ENCODE data around the gene RPH3AL. TPM values are rescaled to one million over a fixed set of nuclear protein-coding genes. Genes with fewer than 3 reads are reported as not detected.
A peak's percentile ranks its signal among the peaks of the same experiment; 100 is the strongest.
"Not testable (repeated sequence)": the region's sequence is repeated elsewhere in the genome, so short reads cannot be mapped to it uniquely, and the experiment has no call there.

RPH3AL gene
- total and polyA plus RNA-seq, 9 donors = 5.8 to 43.8 (median 21.0) TPM

DNA sequence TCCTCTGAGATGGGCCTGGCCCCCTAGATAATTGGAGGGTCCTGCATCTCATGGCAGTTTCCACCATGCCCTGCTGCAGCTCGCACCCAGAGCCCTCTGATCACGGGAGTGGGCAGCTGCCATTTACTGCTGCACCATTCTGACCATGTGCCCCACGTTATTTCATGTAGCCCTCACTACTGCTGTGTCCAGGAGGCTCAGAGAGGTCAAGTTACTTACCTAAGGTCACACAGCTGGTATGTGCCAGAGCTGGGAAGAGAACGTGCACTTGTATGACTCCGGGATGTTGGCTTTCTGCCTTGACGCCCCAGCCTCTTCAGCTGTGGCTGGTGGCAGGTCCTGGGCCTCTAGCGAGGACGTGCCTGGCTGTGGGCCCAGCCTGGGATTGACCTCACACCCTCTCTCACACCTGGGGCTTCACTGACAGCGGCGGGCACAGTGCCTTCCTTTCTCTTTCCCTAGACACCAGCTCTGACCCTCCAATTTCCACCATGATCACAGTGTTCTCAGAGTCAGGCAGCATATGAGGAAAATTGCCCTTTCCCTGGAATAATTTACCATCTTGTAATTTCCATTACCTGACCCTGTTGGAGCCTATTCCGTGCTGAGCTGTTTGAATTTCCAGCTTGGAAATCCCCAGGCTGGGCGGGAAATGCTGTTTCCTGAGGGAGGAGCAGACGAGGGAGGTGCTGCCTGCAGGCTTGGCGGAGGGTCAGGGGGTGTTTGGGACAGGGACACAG, 152.6 kb downstream of the RPH3AL start:
- H3K36me3 ChIP-seq = no peaks in the 10 kb centered on the region

DNA sequence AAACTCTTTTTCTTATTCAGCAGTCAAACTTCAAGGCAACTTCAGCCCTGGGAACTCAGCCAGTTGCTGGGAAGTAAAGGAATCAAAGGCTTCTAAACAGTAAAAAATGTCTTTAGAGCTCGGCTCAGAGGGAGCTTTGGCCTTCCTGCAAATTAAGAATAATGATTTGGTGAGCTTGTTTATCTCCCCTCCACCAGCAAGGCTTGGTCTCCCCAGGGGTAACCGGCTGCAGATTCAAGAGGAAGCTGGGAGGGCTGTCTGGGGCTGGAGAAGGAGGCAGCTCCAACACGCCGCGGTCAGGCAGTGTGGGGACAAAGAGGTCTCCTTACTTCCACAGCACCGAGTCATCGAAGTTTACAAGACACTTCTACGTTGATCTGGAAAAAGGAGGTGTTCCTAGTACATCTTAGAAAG, 153.4 kb downstream of the RPH3AL start:
- TF ChIP-seq, protein P1, sequence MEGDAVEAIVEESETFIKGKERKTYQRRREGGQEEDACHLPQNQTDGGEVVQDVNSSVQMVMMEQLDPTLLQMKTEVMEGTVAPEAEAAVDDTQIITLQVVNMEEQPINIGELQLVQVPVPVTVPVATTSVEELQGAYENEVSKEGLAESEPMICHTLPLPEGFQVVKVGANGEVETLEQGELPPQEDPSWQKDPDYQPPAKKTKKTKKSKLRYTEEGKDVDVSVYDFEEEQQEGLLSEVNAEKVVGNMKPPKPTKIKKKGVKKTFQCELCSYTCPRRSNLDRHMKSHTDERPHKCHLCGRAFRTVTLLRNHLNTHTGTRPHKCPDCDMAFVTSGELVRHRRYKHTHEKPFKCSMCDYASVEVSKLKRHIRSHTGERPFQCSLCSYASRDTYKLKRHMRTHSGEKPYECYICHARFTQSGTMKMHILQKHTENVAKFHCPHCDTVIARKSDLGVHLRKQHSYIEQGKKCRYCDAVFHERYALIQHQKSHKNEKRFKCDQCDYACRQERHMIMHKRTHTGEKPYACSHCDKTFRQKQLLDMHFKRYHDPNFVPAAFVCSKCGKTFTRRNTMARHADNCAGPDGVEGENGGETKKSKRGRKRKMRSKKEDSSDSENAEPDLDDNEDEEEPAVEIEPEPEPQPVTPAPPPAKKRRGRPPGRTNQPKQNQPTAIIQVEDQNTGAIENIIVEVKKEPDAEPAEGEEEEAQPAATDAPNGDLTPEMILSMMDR (IDR thresholded peaks at IDR 0.05) = no peak
- TF ChIP-seq EP300 (IDR thresholded peaks at IDR 0.05) (no peak), POLR2A (IDR thresholded peaks at IDR 0.05) (no peak)
- Histone ChIP-seq H3K36me3 (no peaks in the 10 kb centered on the region), H3K4me1 (ENCODE audit: insufficient read depth) (peaks cover 1% of the 10 kb centered on the region), H3K27me3 (no peaks in the 10 kb centered on the region), H3K9me3 (no peaks in the 10 kb centered on the region), H3K4me3 (no peak overlapping the region), H3K27ac (no peak overlapping the region)
- WGBS, 3 donors = 1 to 3% (median 2%) methylated on average over 8 of the region's 8 CpGs
- peak in 1 of 5 donors; percentile 42 for DNase-seq
- intact Hi-C loops (cut with DNase I) = no loop called here

More for the DNA sequence above, 152.6 kb downstream of the RPH3AL start:
- intact Hi-C loops (cut with DNase I) = no loop called here
- Histone ChIP-seq H3K27me3 (no peaks in the 10 kb centered on the region), H3K4me1 (ENCODE audit: insufficient read depth) (peaks cover 1% of the 10 kb centered on the region), H3K27ac (no peak overlapping the region), H3K4me3 (no peak overlapping the region), H3K9me3 (no peaks in the 10 kb centered on the region)
- no peak for TF ChIP-seq EP300 (IDR thresholded peaks at IDR 0.05)
- no peak for TF ChIP-seq POLR2A (IDR thresholded peaks at IDR 0.05)
- TF ChIP-seq, protein P1 (IDR thresholded peaks at IDR 0.05) = no peak
- 24 to 34% (median 31%) methylated on average over 14 of the region's 14 CpGs for WGBS, 3 donors
- DNase-seq = peak in 2 of 5 donors; percentile 49 to 58

DNA sequence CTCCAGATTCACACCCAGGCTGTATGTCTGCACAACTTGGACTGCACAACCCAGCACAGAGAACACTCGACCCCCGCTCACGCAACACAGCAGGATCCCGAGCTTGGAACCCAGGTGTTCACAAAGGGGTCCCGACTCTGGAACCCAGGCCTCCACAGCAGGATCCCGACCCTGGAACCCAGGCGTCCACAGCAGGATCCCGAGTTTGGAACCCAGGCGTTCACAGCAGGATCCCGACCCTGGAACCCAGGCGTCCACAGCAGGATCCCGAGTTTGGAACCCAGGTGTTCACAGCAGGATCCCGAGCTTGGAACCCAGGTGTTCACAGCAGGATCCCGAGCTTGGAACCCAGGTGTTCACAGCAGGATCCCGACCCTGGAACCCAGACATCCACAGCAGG, 154.4 kb downstream of the RPH3AL start:
- WGBS, 3 donors = 88 to 92% (median 89%) methylated on average over 15 of the region's 15 CpGs
- H3K27ac ChIP-seq; intact Hi-C loops (cut with DNase I); H3K27me3 ChIP-seq; H3K9me3 ChIP-seq; H3K4me3 ChIP-seq; DNase-seq; H3K4me1 ChIP-seq (ENCODE audit: insufficient read depth); H3K36me3 ChIP-seq: not testable (repeated sequence)

DNA sequence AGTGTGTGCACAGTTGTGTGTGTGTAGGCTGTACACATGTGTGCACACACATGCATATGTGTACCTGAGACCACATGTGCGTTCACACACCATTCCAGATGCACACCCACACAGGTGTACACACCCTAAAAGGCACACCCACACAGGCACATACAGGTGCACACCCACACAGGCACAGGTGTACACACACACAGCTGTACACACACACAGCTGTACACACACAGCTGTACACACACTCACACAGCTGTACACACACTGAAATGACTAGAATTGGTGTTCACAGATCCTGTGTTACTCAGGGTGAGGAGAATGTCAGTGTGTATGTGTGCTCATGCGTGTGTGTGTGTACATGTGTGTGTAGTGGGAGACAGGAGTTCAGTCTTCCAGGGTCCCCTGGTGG, 155.3 kb downstream of the RPH3AL start:
- intact Hi-C loops (cut with DNase I) = no loop called here
- Histone ChIP-seq H3K36me3 (no peaks in the 10 kb centered on the region), H3K9me3 (no peaks in the 10 kb centered on the region), H3K27ac (no peak overlapping the region), H3K27me3 (no peaks in the 10 kb centered on the region), H3K4me1 (ENCODE audit: insufficient read depth) (peaks cover 1% of the 10 kb centered on the region), H3K4me3 (no peak overlapping the region)
- DNase-seq = no peak
- 91 to 98% (median 93%) methylated on average over 2 of the region's 2 CpGs for WGBS, 3 donors
- TF ChIP-seq POLR2A (IDR thresholded peaks at IDR 0.05) (no peak), EP300 (IDR thresholded peaks at IDR 0.05) (no peak)
- TF ChIP-seq, protein P1 (IDR thresholded peaks at IDR 0.05) = no peak

DNA sequence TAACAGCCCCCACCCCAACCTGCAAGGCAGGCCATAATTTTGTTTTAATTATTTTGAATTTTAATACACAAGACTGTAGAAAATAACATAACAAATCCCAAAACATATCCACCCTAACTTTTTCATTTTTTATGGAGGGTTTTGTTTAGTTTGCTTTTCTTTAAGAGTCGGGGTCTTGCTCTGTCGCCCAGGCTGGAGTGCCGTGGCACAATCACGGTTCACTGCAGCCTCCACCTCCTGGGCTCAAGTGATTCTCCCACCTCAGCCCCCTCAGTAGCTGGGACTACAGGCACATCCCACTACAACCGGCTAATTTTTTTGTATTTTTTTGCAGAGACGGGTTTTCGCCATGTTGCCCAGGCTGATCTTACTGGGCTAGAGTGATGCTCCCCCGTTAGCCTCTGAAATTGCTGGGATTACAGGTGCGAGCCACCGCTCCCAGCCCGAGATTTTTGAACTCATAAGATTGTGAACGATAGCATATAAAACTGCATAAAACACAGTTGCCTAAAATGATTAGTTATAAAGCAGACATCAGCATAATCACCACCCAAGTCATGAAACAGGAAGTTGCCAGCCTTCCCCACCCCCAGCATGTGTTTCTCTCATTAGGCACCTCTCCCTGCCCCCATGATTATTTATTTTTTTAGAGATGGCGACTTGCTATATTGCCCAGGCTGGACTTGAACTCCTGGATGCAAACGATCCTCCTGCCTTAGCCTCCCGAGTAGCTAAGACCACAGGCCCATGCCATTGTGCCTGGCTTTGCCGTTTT, 157.6 kb downstream of the RPH3AL start:
- 66 to 71% (median 68%) methylated on average over 16 of the region's 16 CpGs for WGBS, 3 donors
- H3K4me1 ChIP-seq (ENCODE audit: insufficient read depth) = peaks cover 1% of the 10 kb centered on the region
- intact Hi-C loops (cut with DNase I) = no loop called here
- H3K27ac ChIP-seq = no peak overlapping the region
- H3K27me3 ChIP-seq = no peaks in the 10 kb centered on the region
- H3K36me3 ChIP-seq = no peaks in the 10 kb centered on the region
- no peaks in the 10 kb centered on the region for H3K9me3 ChIP-seq
- DNase-seq = no peak
- no peak for TF ChIP-seq EP300 (IDR thresholded peaks at IDR 0.05)
- TF ChIP-seq, protein P1 (IDR thresholded peaks at IDR 0.05) = no peak
- no peak for TF ChIP-seq POLR2A (IDR thresholded peaks at IDR 0.05)
- H3K4me3 ChIP-seq = no peak overlapping the region

Data from ovary (tissue), 9 donors.